HEK293 (cell line): Measurements from ENCODE around the gene LINGO1.

ENCODE experiments used
- TF ChIP-seq, protein P1 (sequence below): fragments of 450-650 bp; formaldehyde crosslinking; IDR thresholded peaks from 2 replicates; pipeline ENCODE4 v1.5.1; 2016; ENCODE audit warnings: missing biosample characterization, missing genetic modification characterization
- TF ChIP-seq, protein P2 (sequence below): fragments of 450-650 bp; formaldehyde crosslinking; IDR thresholded peaks from 2 replicates; pipeline ENCODE4 v1.5.1; 2016; ENCODE audit warnings: missing biosample characterization, missing genetic modification characterization

DNA sequence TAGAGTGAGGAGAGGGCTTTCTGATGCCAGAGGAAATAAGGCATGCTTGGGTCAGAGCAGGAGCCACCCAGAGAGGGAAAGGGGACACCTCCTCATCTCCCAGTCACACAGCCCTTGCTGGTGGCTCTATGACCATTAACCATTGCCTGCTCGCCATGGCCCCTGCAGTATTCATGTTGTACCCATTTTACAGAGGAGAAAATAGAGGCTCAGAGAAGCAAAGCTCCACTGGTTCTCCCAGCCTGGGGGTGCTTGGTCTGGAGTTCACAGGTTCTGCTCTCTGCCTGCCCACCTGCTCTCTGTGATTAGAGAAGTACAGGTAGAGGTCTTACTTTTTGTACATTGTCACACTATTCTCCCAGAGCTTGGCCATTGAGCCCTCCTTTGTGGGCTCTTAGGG is 56.2 kb downstream of the LINGO1 start:
- TF ChIP-seq, protein P1, sequence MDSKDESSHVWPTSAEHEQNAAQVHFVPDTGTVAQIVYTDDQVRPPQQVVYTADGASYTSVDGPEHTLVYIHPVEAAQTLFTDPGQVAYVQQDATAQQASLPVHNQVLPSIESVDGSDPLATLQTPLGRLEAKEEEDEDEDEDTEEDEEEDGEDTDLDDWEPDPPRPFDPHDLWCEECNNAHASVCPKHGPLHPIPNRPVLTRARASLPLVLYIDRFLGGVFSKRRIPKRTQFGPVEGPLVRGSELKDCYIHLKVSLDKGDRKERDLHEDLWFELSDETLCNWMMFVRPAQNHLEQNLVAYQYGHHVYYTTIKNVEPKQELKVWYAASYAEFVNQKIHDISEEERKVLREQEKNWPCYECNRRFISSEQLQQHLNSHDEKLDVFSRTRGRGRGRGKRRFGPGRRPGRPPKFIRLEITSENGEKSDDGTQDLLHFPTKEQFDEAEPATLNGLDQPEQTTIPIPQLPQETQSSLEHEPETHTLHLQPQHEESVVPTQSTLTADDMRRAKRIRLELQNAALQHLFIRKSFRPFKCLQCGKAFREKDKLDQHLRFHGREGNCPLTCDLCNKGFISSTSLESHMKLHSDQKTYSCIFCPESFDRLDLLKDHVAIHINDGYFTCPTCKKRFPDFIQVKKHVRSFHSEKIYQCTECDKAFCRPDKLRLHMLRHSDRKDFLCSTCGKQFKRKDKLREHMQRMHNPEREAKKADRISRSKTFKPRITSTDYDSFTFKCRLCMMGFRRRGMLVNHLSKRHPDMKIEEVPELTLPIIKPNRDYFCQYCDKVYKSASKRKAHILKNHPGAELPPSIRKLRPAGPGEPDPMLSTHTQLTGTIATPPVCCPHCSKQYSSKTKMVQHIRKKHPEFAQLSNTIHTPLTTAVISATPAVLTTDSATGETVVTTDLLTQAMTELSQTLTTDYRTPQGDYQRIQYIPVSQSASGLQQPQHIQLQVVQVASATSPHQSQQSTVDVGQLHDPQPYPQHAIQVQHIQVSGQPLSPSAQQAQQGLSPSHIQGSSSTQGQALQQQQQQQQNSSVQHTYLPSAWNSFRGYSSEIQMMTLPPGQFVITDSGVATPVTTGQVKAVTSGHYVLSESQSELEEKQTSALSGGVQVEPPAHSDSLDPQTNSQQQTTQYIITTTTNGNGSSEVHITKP (tag by site-specific recombination) = no peak
- TF ChIP-seq, protein P2, sequence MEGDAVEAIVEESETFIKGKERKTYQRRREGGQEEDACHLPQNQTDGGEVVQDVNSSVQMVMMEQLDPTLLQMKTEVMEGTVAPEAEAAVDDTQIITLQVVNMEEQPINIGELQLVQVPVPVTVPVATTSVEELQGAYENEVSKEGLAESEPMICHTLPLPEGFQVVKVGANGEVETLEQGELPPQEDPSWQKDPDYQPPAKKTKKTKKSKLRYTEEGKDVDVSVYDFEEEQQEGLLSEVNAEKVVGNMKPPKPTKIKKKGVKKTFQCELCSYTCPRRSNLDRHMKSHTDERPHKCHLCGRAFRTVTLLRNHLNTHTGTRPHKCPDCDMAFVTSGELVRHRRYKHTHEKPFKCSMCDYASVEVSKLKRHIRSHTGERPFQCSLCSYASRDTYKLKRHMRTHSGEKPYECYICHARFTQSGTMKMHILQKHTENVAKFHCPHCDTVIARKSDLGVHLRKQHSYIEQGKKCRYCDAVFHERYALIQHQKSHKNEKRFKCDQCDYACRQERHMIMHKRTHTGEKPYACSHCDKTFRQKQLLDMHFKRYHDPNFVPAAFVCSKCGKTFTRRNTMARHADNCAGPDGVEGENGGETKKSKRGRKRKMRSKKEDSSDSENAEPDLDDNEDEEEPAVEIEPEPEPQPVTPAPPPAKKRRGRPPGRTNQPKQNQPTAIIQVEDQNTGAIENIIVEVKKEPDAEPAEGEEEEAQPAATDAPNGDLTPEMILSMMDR (tag by site-specific recombination) = no peak
